HepG2 (cell line): ENCODE measurements around the gene EIF4G1. TPM values are rescaled to one million over a fixed set of nuclear protein-coding genes. Genes with fewer than 3 reads are reported as not detected.

Source experiments
- DNMT3B ChIP-seq: conservative IDR thresholded peaks from 2 replicates; pipeline ENCODE4 v1.6.1; 2016; ENCODE audit warnings: missing biosample characterization, control low read depth
- ELF4 ChIP-seq: sonication (generic); formaldehyde crosslinking; IDR thresholded peaks from 2 replicates; pipeline ENCODE4 v1.5.0; 2020; ENCODE audit warnings: missing genetic modification reagents, mild to moderate bottlenecking, moderate library complexity, borderline replicate concordance
- FOXC1 ChIP-seq: sonication (generic); formaldehyde crosslinking; IDR thresholded peaks from 2 replicates; pipeline ENCODE4 v1.8.0; 2022; ENCODE audit warnings: mild to moderate bottlenecking, missing genetic modification reagents, borderline replicate concordance
- GATAD1 ChIP-seq: IDR thresholded peaks from 2 replicates; pipeline ENCODE4 v1.6.1; 2016; ENCODE audit warnings: missing genetic modification reagents, missing compliant biosample characterization
- GZF1 ChIP-seq: sonication (generic); formaldehyde crosslinking; IDR thresholded peaks from 2 replicates; pipeline ENCODE4 v1.5.1; 2020; ENCODE audit warnings: mild to moderate bottlenecking, missing genetic modification reagents
- HMG20A ChIP-seq: IDR thresholded peaks from 2 replicates; pipeline ENCODE4 v1.6.1; 2016; ENCODE audit warnings: borderline replicate concordance
- KAT8 ChIP-seq: IDR thresholded peaks from 2 replicates; pipeline ENCODE4 v1.6.1; 2016; ENCODE audit warnings: missing genetic modification reagents, missing compliant biosample characterization
- KLF9 ChIP-seq: IDR thresholded peaks from 2 replicates; pipeline ENCODE4 v1.6.1; 2016; ENCODE audit warnings: low read depth
- MEIS2 ChIP-seq: sonication (generic); formaldehyde crosslinking; IDR thresholded peaks from 2 replicates; pipeline ENCODE4 v1.9.0; 2021; ENCODE audit warnings: mild to moderate bottlenecking, missing genetic modification reagents
- MTA3 ChIP-seq: sonication (generic); formaldehyde crosslinking; IDR thresholded peaks from 2 replicates; pipeline ENCODE4 v1.4.0; 2020; ENCODE audit warnings: missing genetic modification reagents
- NCOA1 ChIP-seq: sonication (generic); formaldehyde crosslinking; IDR thresholded peaks from 2 replicates; pipeline ENCODE4 v1.9.0; 2021; ENCODE audit warnings: missing genetic modification reagents
- RARA ChIP-seq: IDR thresholded peaks from 2 replicates; pipeline ENCODE4 v1.6.1; 2016; ENCODE audit warnings: missing genetic modification reagents, missing compliant biosample characterization
- SIN3B ChIP-seq: fragments of 150-350 bp; IDR thresholded peaks from 2 replicates; pipeline ENCODE4 v1.6.1; 2014; ENCODE audit warnings: low read length
- STAT5B ChIP-seq: sonication (generic); formaldehyde crosslinking; IDR thresholded peaks from 2 replicates; pipeline ENCODE4 v1.4.0; 2020; ENCODE audit warnings: missing genetic modification reagents
- ZFP82 ChIP-seq: sonication (generic); formaldehyde crosslinking; IDR thresholded peaks from 2 replicates; pipeline ENCODE4 v1.5.1; 2020; ENCODE audit warnings: mild to moderate bottlenecking, missing genetic modification reagents, borderline replicate concordance
- ZMYM2 ChIP-seq: sonication (generic); formaldehyde crosslinking; IDR thresholded peaks from 2 replicates; pipeline ENCODE4 v1.8.0; 2022; ENCODE audit warnings: mild to moderate bottlenecking, missing genetic modification reagents
- ZNF510 ChIP-seq: sonication (generic); formaldehyde crosslinking; IDR thresholded peaks from 2 replicates; pipeline ENCODE4 v1.4.0; 2020; ENCODE audit warnings: low read depth, mild to moderate bottlenecking, missing genetic modification reagents
- ZNF709 ChIP-seq: sonication (generic); formaldehyde crosslinking; IDR thresholded peaks from 2 replicates; pipeline ENCODE4 v1.5.0; 2020; ENCODE audit warnings: mild to moderate bottlenecking, missing genetic modification reagents
- ZNF775 ChIP-seq: sonication (generic); formaldehyde crosslinking; IDR thresholded peaks from 2 replicates; pipeline ENCODE4 v1.4.0; 2020; ENCODE audit warnings: missing genetic modification reagents, mild to moderate bottlenecking, moderate library complexity, borderline replicate concordance
- ZNF781 ChIP-seq: sonication (generic); formaldehyde crosslinking; IDR thresholded peaks from 2 replicates; pipeline ENCODE4 v1.5.1; 2020; ENCODE audit warnings: borderline replicate concordance, mild to moderate bottlenecking, missing genetic modification reagents; ENCODE audit errors: not compliant biosample characterization
- ZNF790 ChIP-seq: sonication (generic); formaldehyde crosslinking; IDR thresholded peaks from 2 replicates; pipeline ENCODE4 v1.8.0; 2022; ENCODE audit warnings: missing genetic modification reagents, mild to moderate bottlenecking, borderline replicate concordance
- ZSCAN12 ChIP-seq: sonication (generic); formaldehyde crosslinking; IDR thresholded peaks from 2 replicates; pipeline ENCODE4 v1.9.0; 2021; ENCODE audit warnings: mild to moderate bottlenecking, missing genetic modification reagents
- ZSCAN22 ChIP-seq: sonication (generic); formaldehyde crosslinking; IDR thresholded peaks from 2 replicates; pipeline ENCODE4 v1.4.0; 2020; ENCODE audit warnings: mild to moderate bottlenecking, missing genetic modification reagents
- ZSCAN9 ChIP-seq: IDR thresholded peaks from 2 replicates; pipeline ENCODE4 v1.6.1; 2016; ENCODE audit warnings: borderline replicate concordance
- polyA plus RNA-seq, 8 experiments: library from polyadenylated mRNA; depleted of rRNA in 3 of 8; stranded (reverse) in 7 of 8; unstranded in 1 of 8; fragments of >200 nt; fragmentation: Illumina TruSeq in 4 of 8; extraction: Trizol in 4 of 8; gene quantifications; 2 replicates each; pipeline versions ENCODE4 v1.2.1 to v1.2.3, GENCODE V29; 2011 to 2016; ENCODE audit warnings: low read depth in 4 of 8, missing spikeins in 1 of 8, mixed read lengths in 1 of 8; ENCODE audit not compliant: insufficient read depth in 1 of 8
- total RNA-seq, 5 experiments: library from RNA; depleted of rRNA; stranded (reverse); fragments of >200 nt; fragmentation: Illumina TruSeq; extraction: Trizol; gene quantifications; 2 replicates each; pipeline ENCODE4 v1.2.3, GENCODE V29; 2016; ENCODE audit warnings: low read depth in 1 of 5
- TF ChIP-seq, protein P1 (sequence below): sonication (generic); formaldehyde crosslinking; IDR thresholded peaks from 2 replicates; pipeline ENCODE4 v1.8.1; 2023; ENCODE audit warnings: mild to moderate bottlenecking, missing genetic modification reagents
- TF ChIP-seq, protein P2 (sequence below): sonication (generic); formaldehyde crosslinking; IDR thresholded peaks from 2 replicates; pipeline ENCODE4 v1.5.0; 2020; ENCODE audit warnings: missing genetic modification reagents, mild to moderate bottlenecking, borderline replicate concordance
- TF ChIP-seq, protein P3 (sequence below): sonication (generic); formaldehyde crosslinking; IDR thresholded peaks from 2 replicates; pipeline ENCODE4 v1.8.1; 2022; ENCODE audit warnings: low read depth, mild to moderate bottlenecking, missing genetic modification reagents

Gene EIF4G1
- total and polyA plus RNA-seq, 2 of the 13 experiments (the other 11 are each of a cell fraction or from before 2014, with no cell fraction given): 208 to 213 TPM

DNA sequence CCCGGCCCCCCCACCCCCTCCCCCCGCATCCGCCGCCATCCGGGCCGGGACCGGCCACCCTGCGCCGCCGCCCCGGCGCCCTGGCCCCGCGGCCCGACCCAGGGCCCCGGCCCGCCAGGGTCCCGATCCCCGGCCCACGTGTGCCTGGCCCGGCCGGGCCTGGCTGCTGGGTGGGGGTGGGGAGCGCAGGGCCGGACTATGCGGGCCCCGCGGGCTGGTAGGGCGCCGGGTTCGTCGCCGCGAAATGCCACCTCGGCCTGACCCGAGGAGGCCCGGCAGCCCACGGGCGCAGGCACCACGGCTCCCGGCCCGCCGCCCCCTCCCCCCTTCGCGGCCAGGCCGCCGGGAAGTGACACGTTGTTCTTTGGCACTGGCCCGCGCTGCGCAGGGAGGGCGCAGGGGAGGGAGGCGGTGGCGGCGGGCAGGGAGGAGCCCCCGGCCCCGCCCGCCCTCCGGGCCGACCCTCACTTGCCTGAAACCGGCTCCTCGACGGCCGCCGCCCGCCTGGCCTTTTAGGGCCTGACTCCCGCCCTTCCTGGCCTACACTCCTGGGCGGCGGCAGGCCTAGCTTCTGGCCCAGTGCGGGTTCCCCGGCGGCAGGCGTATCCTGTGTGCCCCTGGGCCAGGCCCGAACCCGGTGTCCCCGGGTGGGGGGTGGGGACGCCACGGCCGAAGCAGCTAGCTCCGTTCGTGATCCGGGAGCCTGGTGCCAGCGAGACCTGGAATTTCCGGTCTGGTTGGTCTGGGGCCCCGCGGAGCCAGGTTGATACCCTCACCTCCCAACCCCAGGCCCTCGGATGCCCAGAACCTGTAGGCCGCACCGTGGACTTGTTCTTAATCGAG lies 515 bp downstream of the EIF4G1 start (continued):
- TF ChIP-seq, protein P1, sequence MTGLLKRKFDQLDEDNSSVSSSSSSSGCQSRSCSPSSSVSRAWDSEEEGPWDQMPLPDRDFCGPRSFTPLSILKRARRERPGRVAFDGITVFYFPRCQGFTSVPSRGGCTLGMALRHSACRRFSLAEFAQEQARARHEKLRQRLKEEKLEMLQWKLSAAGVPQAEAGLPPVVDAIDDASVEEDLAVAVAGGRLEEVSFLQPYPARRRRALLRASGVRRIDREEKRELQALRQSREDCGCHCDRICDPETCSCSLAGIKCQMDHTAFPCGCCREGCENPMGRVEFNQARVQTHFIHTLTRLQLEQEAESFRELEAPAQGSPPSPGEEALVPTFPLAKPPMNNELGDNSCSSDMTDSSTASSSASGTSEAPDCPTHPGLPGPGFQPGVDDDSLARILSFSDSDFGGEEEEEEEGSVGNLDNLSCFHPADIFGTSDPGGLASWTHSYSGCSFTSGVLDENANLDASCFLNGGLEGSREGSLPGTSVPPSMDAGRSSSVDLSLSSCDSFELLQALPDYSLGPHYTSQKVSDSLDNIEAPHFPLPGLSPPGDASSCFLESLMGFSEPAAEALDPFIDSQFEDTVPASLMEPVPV (CRISPR knock-in tag): no peak; the same call in 1 of the 2 replicates
- TF ChIP-seq NCOA1 (CRISPR knock-in tag): no peak
- no peak for TF ChIP-seq DNMT3B (CRISPR knock-in tag)
- no peak for TF ChIP-seq ZSCAN22 (CRISPR knock-in tag)
- peak; percentile 25; the same call in 1 of the 2 replicates for TF ChIP-seq KAT8 (CRISPR knock-in tag)
- TF ChIP-seq ZNF709: 0 out of 2 replicates have a peak, but pooled peaks have one; percentile 46
- TF ChIP-seq RARA (CRISPR knock-in tag): 0 out of 2 replicates have a peak, but pooled peaks have one; percentile 10
- 0 out of 2 replicates have a peak, but pooled peaks have one; percentile 26 for TF ChIP-seq ZNF510 (CRISPR knock-in tag)
- no peak for TF ChIP-seq MEIS2 (CRISPR knock-in tag)
- TF ChIP-seq, protein P2, sequence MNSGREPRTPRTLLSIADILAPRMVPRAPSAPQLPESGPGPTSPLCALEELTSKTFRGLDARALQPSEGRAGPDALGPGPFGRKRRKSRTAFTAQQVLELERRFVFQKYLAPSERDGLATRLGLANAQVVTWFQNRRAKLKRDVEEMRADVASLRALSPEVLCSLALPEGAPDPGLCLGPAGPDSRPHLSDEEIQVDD (CRISPR knock-in tag): no peak
- no peak for TF ChIP-seq HMG20A (CRISPR knock-in tag)
- TF ChIP-seq, protein P3, sequence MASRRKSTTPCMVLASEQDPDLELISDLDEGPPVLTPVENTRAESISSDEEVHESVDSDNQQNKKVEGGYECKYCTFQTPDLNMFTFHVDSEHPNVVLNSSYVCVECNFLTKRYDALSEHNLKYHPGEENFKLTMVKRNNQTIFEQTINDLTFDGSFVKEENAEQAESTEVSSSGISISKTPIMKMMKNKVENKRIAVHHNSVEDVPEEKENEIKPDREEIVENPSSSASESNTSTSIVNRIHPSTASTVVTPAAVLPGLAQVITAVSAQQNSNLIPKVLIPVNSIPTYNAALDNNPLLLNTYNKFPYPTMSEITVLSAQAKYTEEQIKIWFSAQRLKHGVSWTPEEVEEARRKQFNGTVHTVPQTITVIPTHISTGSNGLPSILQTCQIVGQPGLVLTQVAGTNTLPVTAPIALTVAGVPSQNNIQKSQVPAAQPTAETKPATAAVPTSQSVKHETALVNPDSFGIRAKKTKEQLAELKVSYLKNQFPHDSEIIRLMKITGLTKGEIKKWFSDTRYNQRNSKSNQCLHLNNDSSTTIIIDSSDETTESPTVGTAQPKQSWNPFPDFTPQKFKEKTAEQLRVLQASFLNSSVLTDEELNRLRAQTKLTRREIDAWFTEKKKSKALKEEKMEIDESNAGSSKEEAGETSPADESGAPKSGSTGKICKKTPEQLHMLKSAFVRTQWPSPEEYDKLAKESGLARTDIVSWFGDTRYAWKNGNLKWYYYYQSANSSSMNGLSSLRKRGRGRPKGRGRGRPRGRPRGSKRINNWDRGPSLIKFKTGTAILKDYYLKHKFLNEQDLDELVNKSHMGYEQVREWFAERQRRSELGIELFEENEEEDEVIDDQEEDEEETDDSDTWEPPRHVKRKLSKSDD: 0 out of 2 replicates have a peak, but pooled peaks have one; percentile 31
- TF ChIP-seq ZFP82 (CRISPR knock-in tag): no peak
- TF ChIP-seq ZNF775 (CRISPR knock-in tag): no peak
- TF ChIP-seq ZSCAN12 (CRISPR knock-in tag): no peak; the same call in 1 of the 2 replicates
- TF ChIP-seq ZNF790: 0 out of 2 replicates have a peak, but pooled peaks have one; percentile 18
- no peak for TF ChIP-seq ZMYM2 (CRISPR knock-in tag)
- TF ChIP-seq KLF9 (CRISPR knock-in tag): no peak
- no peak for TF ChIP-seq SIN3B
- TF ChIP-seq GATAD1 (CRISPR knock-in tag): no peak
- peak; percentile 31; the same call in 1 of the 2 replicates for TF ChIP-seq ZSCAN9 (CRISPR knock-in tag)
- no peak for TF ChIP-seq ZNF781 (CRISPR knock-in tag)
- TF ChIP-seq ELF4 (CRISPR knock-in tag): no peak
- no peak for TF ChIP-seq FOXC1 (CRISPR knock-in tag)
- no peak for TF ChIP-seq STAT5B (CRISPR knock-in tag)
- TF ChIP-seq MTA3 (CRISPR knock-in tag): no peak
- no peak for TF ChIP-seq GZF1 (CRISPR knock-in tag)
